Aorta (tissue), 5 donors: ENCODE results near the gene TARBP2. TPM values are rescaled to one million over a fixed set of nuclear protein-coding genes. Genes with fewer than 3 reads are reported as not detected.
A peak's percentile ranks its signal among the peaks of the same experiment; 100 is the strongest.

ENCODE experiments used
- ATAC-seq: fragments of 200-7000 bp; cut with Tn5 transposase; one replicate; pipeline ENCODE4 v1.9.1; 2022; ENCODE audit warnings: moderate library complexity; ENCODE audit not compliant: low FRiP score
- DNase-seq, 2 donors: peaks; one replicate each; pipeline ENCODE4 v3.0.0-alpha.2; 2020
- H3K27ac ChIP-seq, 2 donors: one replicate each; pipeline ENCODE4 v1.5.1; 2013; ENCODE audit warnings: low read length in 2 of 2, mild to moderate bottlenecking in 2 of 2, moderate library complexity in 2 of 2, control low read depth in 1 of 2, inconsistent platforms in 1 of 2, low read depth in 1 of 2
- H3K27me3 ChIP-seq, 2 donors: one replicate each; pipeline ENCODE4 v1.6.1; 2013; ENCODE audit warnings: control low read depth in 1 of 2, low read length in 1 of 2, mild to moderate bottlenecking in 1 of 2, moderate library complexity in 1 of 2; ENCODE audit not compliant: insufficient read depth in 2 of 2, control insufficient read depth in 1 of 2
- H3K36me3 ChIP-seq, 2 donors: one replicate each; pipeline ENCODE4 v1.6.1; 2013; ENCODE audit warnings: control low read depth in 1 of 2, low read length in 1 of 2, mild to moderate bottlenecking in 1 of 2; ENCODE audit not compliant: insufficient read depth in 2 of 2, control insufficient read depth in 1 of 2
- H3K4me1 ChIP-seq, 2 donors: one replicate each; pipeline ENCODE4 v1.6.1; 2013; ENCODE audit warnings: low read length in 2 of 2, control low read depth in 1 of 2, mild to moderate bottlenecking in 1 of 2, moderate library complexity in 1 of 2; ENCODE audit not compliant: insufficient read depth in 2 of 2, control insufficient read depth in 1 of 2
- H3K4me3 ChIP-seq, 2 donors: one replicate each; pipeline ENCODE4 v1.5.1; 2013; ENCODE audit warnings: low read length in 2 of 2, control low read depth in 1 of 2, mild to moderate bottlenecking in 1 of 2
- H3K9me3 ChIP-seq: one replicate; pipeline ENCODE4 v1.6.1; 2013; ENCODE audit warnings: mild to moderate bottlenecking, low read length; ENCODE audit not compliant: control insufficient read depth
- WGBS, 2 donors: extraction: QIAGEN DNeasy Blood & Tissue Kit; methylation state at CpG; one replicate each; pipeline ENCODE4 v1.1.7; 2013; 5-methylcytosine and 5-hydroxymethylcytosine counted together
- intact Hi-C, 2 donors: fragments of 100-400 bp; cut with DNase I; formaldehyde crosslinking; loops; one replicate each; pipeline versions ENCODE4 v1.14.2 to v1.15.0; 2022
- long read RNA-seq, 2 donors: library from polyadenylated mRNA; unstranded; transcript quantifications; one replicate each; pipeline ENCODE4 v2.0.0, GENCODE V29; 2020 to 2021
- polyA plus RNA-seq, 2 donors: library from polyadenylated mRNA; stranded (reverse); fragments of 200-250 nt; gene quantifications; one replicate each; pipeline ENCODE4 v1.2.3, GENCODE V29; 2013
- total RNA-seq, 2 donors: library from RNA; stranded (reverse); fragmentation: NEBNext Ultra II Directional; extraction: Animal tissue kit (Norgen Biotek cat#: 25700); gene quantifications; one replicate each; pipeline ENCODE4 v1.2.1, GENCODE V29; 2021
- donor health status: healthy with polysubstance abuse.
- donor health status: Bipolar disorder and iron deficiency.
- donor health status: DM: no; HTN: no; CAD: no.
- donor health status: DM: no; HTN: no; CAD: no.
- donor health status: DM: yes; HTN: yes; CAD: no.

The TARBP2 gene
- total RNA-seq (10 to 100 TPM; 11.5 to 22.5 TPM), polyA plus RNA-seq (10 to 100 TPM in 1 of 2 donors, 1 to 10 TPM in 1; 8.8 to 36.3 TPM)
- long read RNA-seq, donor 1, transcript TARBP2-201 (9 exons, 1,867 nt) = major isoform, 13 of 31 reads
- long read RNA-seq, donor 1, partial matches to known transcripts = 3 of 31 reads
- long read RNA-seq, donor 1, other reads (novel, unspliced or antisense) = 14 of 31 reads
- long read RNA-seq, donor 2, partial matches to known transcripts = 5 of 10 reads
- long read RNA-seq, donor 2, other reads (novel, unspliced or antisense) = 3 of 10 reads

GRCh38 chr12:53500776-53501614 is at the start of gene TARBP2:
TARBP2 (plus strand) TSS chr12:53501283; CDS start chr12:53501409, 126 bp downstream.
- ATAC-seq (peak; percentile 93), DNase-seq (peak; percentile 97 to 98)
- Histone ChIP-seq H3K9me3 (no peaks in the 10 kb centered on the region), H3K4me1 (no peaks in the 10 kb centered on the region), H3K27ac (peak within 1 kb of the TSS; percentile 94 to 99), H3K4me3 (peak within 1 kb of the TSS; percentile 31 to 68), H3K36me3 (no peaks in the 10 kb centered on the region), H3K27me3 (no peaks in the 10 kb centered on the region)
- intact Hi-C loops = loop anchor here (2.0 to 10.0 kb wide), 2 partner anchors 48 to 176 kb away; partner anchors contain the start of genes AAAS (in 2 of the 2) and PCBP2 (in 1 of the 2)
- WGBS, 2 donors = 0 to 1% methylated on average over 69 to 74 of the region's 74 CpGs

- 0 to 1% methylated on average over 26 to 32 of the region's 32 CpGs for WGBS, 2 donors
- DNase-seq (peak; percentile 99), ATAC-seq (peak; percentile 98)
- H3K4me3 ChIP-seq = peak within 1 kb of the TSS; percentile 56 to 88
- H3K27me3 ChIP-seq = no peaks in the 10 kb centered on the region
- intact Hi-C loops = loop anchor here (2.0 to 5.0 kb wide), 2 partner anchors 36 to 49 kb away; partner anchors contain the start of gene TARBP2 (in 1 of the 2)
- peaks cover 4 to 5% of the 10 kb centered on the region in 2 donors for H3K36me3 ChIP-seq
- H3K4me1 ChIP-seq = peaks cover 3 to 5% of the 10 kb centered on the region in 2 donors
- no peaks in the 10 kb centered on the region for H3K9me3 ChIP-seq
- peak within 1 kb of the TSS; percentile 53 to 97 for H3K27ac ChIP-seq
Measured at GRCh38 chr12:53451661-53452158, 49.4 kb upstream of the TARBP2 start, which contains the start of gene PCBP2. PCBP2 (plus strand) TSS chr12:53452102; CDS start chr12:53454801, 2,699 bp downstream.

- Histone ChIP-seq H3K9me3 (no peaks in the 10 kb centered on the region), H3K27me3 (no peaks in the 10 kb centered on the region), H3K27ac (peak overlapping the region; percentile 53 to 97), H3K4me3 (peak overlapping the region; percentile 56 to 88), H3K4me1 (peaks cover 3 to 5% of the 10 kb centered on the region in 2 donors), H3K36me3 (peaks cover 4 to 10% of the 10 kb centered on the region in 2 donors)
- peak; percentile 92 to 95 for DNase-seq
- WGBS, 2 donors = 0 to 1% methylated on average over 57 to 81 of the region's 82 CpGs
- intact Hi-C loops = loop anchor here (2.0 to 5.0 kb wide), 2 partner anchors 35 to 48 kb away; partner anchors contain the start of gene TARBP2 (in 1 of the 2)
- peak; percentile 91 for ATAC-seq
Measured at GRCh38 chr12:53452159-53453077, 48.7 kb upstream of the TARBP2 start.

- no peaks in the 10 kb centered on the region for H3K27me3 ChIP-seq
- DNase-seq = no peak
- H3K9me3 ChIP-seq = no peaks in the 10 kb centered on the region
- intact Hi-C loops = loop anchor here (2.0 to 5.0 kb wide), 2 partner anchors 33 to 47 kb away; partner anchors contain the start of gene TARBP2 (in 1 of the 2)
- peaks cover 4 to 11% of the 10 kb centered on the region in 2 donors for H3K36me3 ChIP-seq
- peaks cover 3 to 5% of the 10 kb centered on the region in 2 donors for H3K4me1 ChIP-seq
- no peak overlapping the region for H3K27ac ChIP-seq
- no peak for ATAC-seq
- WGBS, 2 donors = 24 to 26% methylated on average over 6 of the region's 6 CpGs
- no peak overlapping the region for H3K4me3 ChIP-seq
Measured at GRCh38 chr12:53453953-53454640, 47.0 kb upstream of the TARBP2 start.

GRCh38 chr12:53454707-53455106 is 46.4 kb upstream of the TARBP2 start:
- ATAC-seq (no peak), DNase-seq (no peak)
- Histone ChIP-seq H3K9me3 (no peaks in the 10 kb centered on the region), H3K4me1 (peaks cover 3 to 5% of the 10 kb centered on the region in 2 donors), H3K27ac (no peak overlapping the region), H3K36me3 (peaks cover 4 to 12% of the 10 kb centered on the region in 2 donors), H3K27me3 (no peaks in the 10 kb centered on the region), H3K4me3 (no peak overlapping the region)
- intact Hi-C loops = loop anchor here in 1 of 2 donors (5.0 kb wide), 1 partner anchor 33 kb away; no protein-coding TSS in a partner anchor
- 51% methylated on average over 3 of the region's 3 CpGs for WGBS, 2 donors

GRCh38 chr12:53456654-53457366 is 44.3 kb upstream of the TARBP2 start:
- Histone ChIP-seq H3K36me3 (peaks cover 4 to 17% of the 10 kb centered on the region in 2 donors), H3K4me3 (no peak overlapping the region), H3K27me3 (no peaks in the 10 kb centered on the region), H3K27ac (no peak overlapping the region), H3K9me3 (no peaks in the 10 kb centered on the region), H3K4me1 (peaks cover 3 to 5% of the 10 kb centered on the region in 2 donors)
- ATAC-seq = no peak
- intact Hi-C loops = no loop called here
- 54% methylated on average over 6 of the region's 6 CpGs for WGBS, 2 donors
- DNase-seq = no peak

GRCh38 chr12:53459097-53459496 is 42.0 kb upstream of the TARBP2 start:
- Histone ChIP-seq H3K36me3 (peaks cover 9 to 17% of the 10 kb centered on the region in 2 donors), H3K27me3 (no peaks in the 10 kb centered on the region), H3K4me3 (no peak overlapping the region), H3K9me3 (no peaks in the 10 kb centered on the region), H3K4me1 (peaks cover 0 to 3% of the 10 kb centered on the region in 2 donors), H3K27ac (no peak overlapping the region)
- intact Hi-C loops = no loop called here
- 53 to 59% methylated on average over 4 of the region's 4 CpGs for WGBS, 2 donors
- ATAC-seq (no peak), DNase-seq (no peak)
